Measurements from ENCODE around the gene GLIS1. TPM values are rescaled to one million over a fixed set of nuclear protein-coding genes. Genes with fewer than 3 reads are reported as not detected.

The GLIS1 gene
- total RNA-seq, 1 experiment from 2014 or later, result 0.39 TPM

- no peak for TF ChIP-seq ZBTB33 (IDR thresholded peaks at IDR 0.05; ENCODE audit: extremely low read depth, insufficient replicate concordance, low read length)
Measured at GRCh38 chr1:53731779-53732305, 7.1 kb downstream of the GLIS1 start (continued).

GRCh38 chr1:53731043-53731600 is 7.8 kb downstream of the GLIS1 start:
- Histone ChIP-seq H3K4me3 (replicated peaks in 1 of 2; ENCODE audit: low read depth in 1 of 2, low read length in 2 of 2) (no peak overlapping the region), H3K79me2 (ENCODE audit: insufficient read depth, low read length) (no peaks in the 10 kb centered on the region), H4K20me1 (ENCODE audit: insufficient read depth) (no peaks in the 10 kb centered on the region), H3K27me3 (ENCODE audit: insufficient read depth, low read length) (no peaks in the 10 kb centered on the region; the same call in 1 of the 2 replicates), H3K9me2 (ENCODE audit: insufficient read depth) (no peaks in the 10 kb centered on the region), H3K4me2 (ENCODE audit: low read length) (no peak overlapping the region), H2AFZ (ENCODE audit: low read depth, low read length, poor library complexity, severe bottlenecking) (no peak overlapping the region), H3K9me3 (ENCODE audit: control insufficient read depth in 1 of 2, insufficient read depth in 1 of 2, low read depth in 1 of 2, low read length in 2 of 2) (no peaks in the 10 kb centered on the region), H3K36me3 (ENCODE audit: control insufficient read depth in 1 of 2, insufficient read depth in 2 of 2, low read length in 2 of 2) (no peaks in the 10 kb centered on the region), H3K27ac (ENCODE audit: low read depth, low read length) (no peak overlapping the region), H3K4me1 (ENCODE audit: control insufficient read depth in 1 of 2, insufficient read depth in 2 of 2, low read length in 2 of 2) (no peaks in the 10 kb centered on the region), H3K9ac (ENCODE audit: low read length) (no peak overlapping the region)
- intact Hi-C loops (cut with micrococcal nuclease), result no loop called here
- no TSS peak for BruUV-seq (replicated peaks)
- CTCF ChIA-PET, result no interaction called here
- TF ChIP-seq SRF (IDR thresholded peaks at IDR 0.05; ENCODE audit: low read depth) (no peak), ZFX (IDR thresholded peaks at IDR 0.05) (no peak), CBX3 (IDR thresholded peaks at IDR 0.05; ENCODE audit: low read depth) (no peak), POLR2A (IDR thresholded peaks at IDR 0.05; ENCODE audit: borderline replicate concordance, extremely low read depth, insufficient read depth, insufficient read length) (no peak), EGR1 (IDR thresholded peaks at IDR 0.05; ENCODE audit: low read depth) (no peak)
- ATAC-seq, result no peak
- DNase-seq (ENCODE audit: low read depth, low spot score), result no peak
- POLR2A ChIA-PET, result no interaction called here
- RAD21 ChIA-PET (ENCODE audit: low non-redundant PET in 1 of 2, low total read pairs in 2 of 2, uncharacterized antibody in 2 of 2, unreplicated experiment in 2 of 2), result no interaction called here
